ENCODE data around the gene NUP93.

- TF ChIP-seq MAX (IDR thresholded peaks at IDR 0.05) (no peak), CTCF (IDR thresholded peaks at IDR 0.05) (no peak), FOSL2 (IDR thresholded peaks at IDR 0.05) (no peak), FOSL2 (CRISPR knock-in tag; IDR thresholded peaks at IDR 0.05) (no peak), CEBPB (IDR thresholded peaks at IDR 0.05) (no peak), RAD21 (conservative IDR thresholded peaks at IDR 0.05 in 1 of 2, IDR thresholded peaks at IDR 0.05 in 1 of 2) (no peak), POLR2A (IDR thresholded peaks at IDR 0.05; ENCODE audit: low read length) (no peak), SMC3 (IDR thresholded peaks at IDR 0.05) (no peak), REST (IDR thresholded peaks at IDR 0.05) (no peak), KDM1A (IDR thresholded peaks at IDR 0.05; ENCODE audit: low read depth) (no peak)
These were observed 32.3 kb upstream of the NUP93 start for GRCh38 chr16:56697456-56698155.
